Mesothelial cell of epicardium (in vitro differentiated cells): ENCODE results near the gene EHMT1. TPM values are rescaled to one million over a fixed set of nuclear protein-coding genes. Genes with fewer than 3 reads are reported as not detected.

ENCODE experiments used
- DNase-seq, 2 experiments: peaks; one replicate each; pipeline ENCODE4 v3.0.0; 2021; ENCODE audit warnings: low spot score in 2 of 2; ENCODE audit not compliant: unreplicated experiment in 2 of 2
- H3K27ac Mint-ChIP-seq: 2 replicates; pipeline ENCODE4 v1.8.0; 2021; ENCODE audit warnings: mixed read lengths
- H3K27me3 Mint-ChIP-seq: 2 replicates; pipeline ENCODE4 v1.8.0; 2021; ENCODE audit warnings: low read depth, mixed read lengths
- H3K36me3 Mint-ChIP-seq: 2 replicates; pipeline ENCODE4 v1.8.0; 2021; ENCODE audit warnings: mixed read lengths
- H3K4me1 Mint-ChIP-seq: 2 replicates; pipeline ENCODE4 v1.8.0; 2021; ENCODE audit warnings: mixed read lengths
- H3K4me3 Mint-ChIP-seq: 2 replicates; pipeline ENCODE4 v1.8.0; 2021; ENCODE audit warnings: mild to moderate bottlenecking, moderate library complexity, mixed read lengths
- H3K9me3 Mint-ChIP-seq: 2 replicates; pipeline ENCODE4 v1.8.0; 2021; ENCODE audit warnings: mixed read lengths
- total RNA-seq: library from RNA; stranded (reverse); gene quantifications from 3 replicates; pipeline ENCODE4 v1.2.1, GENCODE V29; 2021
- TF ChIP-seq, protein P1 (sequence below): fragments of 200-600 bp; sonication (generic); IDR thresholded peaks from one replicate; pipeline ENCODE4 v1.5.0; 2021; ENCODE audit warnings: antibody characterized with exemption; ENCODE audit not compliant: unreplicated experiment

Gene EHMT1
- total RNA-seq, 1 donor from 2014 or later = 147 TPM

DNA sequence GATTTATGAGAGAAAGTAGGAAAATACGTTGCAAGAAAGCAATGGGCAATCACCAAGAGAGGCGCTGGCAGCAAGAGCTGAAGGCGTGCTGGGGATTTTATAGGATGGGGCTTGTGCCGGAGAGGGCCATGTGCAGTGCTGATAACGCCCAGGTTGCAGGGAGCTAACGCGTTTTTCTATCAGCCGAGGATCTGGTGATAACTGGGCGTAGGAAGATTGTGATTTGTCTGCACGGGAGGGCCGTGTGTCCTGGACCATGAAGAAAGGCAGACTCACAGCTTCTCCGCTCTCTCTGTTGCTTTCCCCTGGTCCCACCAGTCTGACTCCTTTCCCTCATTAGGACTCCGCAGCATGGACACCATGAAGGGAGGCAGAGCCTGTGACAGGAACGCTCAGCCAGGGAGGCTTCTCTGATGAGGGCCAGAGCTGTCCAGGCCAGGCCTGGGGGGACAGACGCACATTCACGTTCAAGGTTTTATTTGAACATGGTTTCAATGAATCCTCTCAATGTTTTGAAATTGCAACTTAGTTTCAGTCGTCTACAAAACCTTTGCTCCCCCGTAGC is 246.9 kb downstream of the EHMT1 start:
- Mint-ChIP-seq H3K27me3 (peaks cover 23% of the 10 kb centered on the region), H3K4me3 (no peak overlapping the region), H3K27ac (no peak overlapping the region), H3K36me3 (no peaks in the 10 kb centered on the region), H3K4me1 (no peaks in the 10 kb centered on the region), H3K9me3 (peaks cover 12% of the 10 kb centered on the region)
- TF ChIP-seq, protein P1, sequence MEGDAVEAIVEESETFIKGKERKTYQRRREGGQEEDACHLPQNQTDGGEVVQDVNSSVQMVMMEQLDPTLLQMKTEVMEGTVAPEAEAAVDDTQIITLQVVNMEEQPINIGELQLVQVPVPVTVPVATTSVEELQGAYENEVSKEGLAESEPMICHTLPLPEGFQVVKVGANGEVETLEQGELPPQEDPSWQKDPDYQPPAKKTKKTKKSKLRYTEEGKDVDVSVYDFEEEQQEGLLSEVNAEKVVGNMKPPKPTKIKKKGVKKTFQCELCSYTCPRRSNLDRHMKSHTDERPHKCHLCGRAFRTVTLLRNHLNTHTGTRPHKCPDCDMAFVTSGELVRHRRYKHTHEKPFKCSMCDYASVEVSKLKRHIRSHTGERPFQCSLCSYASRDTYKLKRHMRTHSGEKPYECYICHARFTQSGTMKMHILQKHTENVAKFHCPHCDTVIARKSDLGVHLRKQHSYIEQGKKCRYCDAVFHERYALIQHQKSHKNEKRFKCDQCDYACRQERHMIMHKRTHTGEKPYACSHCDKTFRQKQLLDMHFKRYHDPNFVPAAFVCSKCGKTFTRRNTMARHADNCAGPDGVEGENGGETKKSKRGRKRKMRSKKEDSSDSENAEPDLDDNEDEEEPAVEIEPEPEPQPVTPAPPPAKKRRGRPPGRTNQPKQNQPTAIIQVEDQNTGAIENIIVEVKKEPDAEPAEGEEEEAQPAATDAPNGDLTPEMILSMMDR = no peak
- no peak for DNase-seq

DNA sequence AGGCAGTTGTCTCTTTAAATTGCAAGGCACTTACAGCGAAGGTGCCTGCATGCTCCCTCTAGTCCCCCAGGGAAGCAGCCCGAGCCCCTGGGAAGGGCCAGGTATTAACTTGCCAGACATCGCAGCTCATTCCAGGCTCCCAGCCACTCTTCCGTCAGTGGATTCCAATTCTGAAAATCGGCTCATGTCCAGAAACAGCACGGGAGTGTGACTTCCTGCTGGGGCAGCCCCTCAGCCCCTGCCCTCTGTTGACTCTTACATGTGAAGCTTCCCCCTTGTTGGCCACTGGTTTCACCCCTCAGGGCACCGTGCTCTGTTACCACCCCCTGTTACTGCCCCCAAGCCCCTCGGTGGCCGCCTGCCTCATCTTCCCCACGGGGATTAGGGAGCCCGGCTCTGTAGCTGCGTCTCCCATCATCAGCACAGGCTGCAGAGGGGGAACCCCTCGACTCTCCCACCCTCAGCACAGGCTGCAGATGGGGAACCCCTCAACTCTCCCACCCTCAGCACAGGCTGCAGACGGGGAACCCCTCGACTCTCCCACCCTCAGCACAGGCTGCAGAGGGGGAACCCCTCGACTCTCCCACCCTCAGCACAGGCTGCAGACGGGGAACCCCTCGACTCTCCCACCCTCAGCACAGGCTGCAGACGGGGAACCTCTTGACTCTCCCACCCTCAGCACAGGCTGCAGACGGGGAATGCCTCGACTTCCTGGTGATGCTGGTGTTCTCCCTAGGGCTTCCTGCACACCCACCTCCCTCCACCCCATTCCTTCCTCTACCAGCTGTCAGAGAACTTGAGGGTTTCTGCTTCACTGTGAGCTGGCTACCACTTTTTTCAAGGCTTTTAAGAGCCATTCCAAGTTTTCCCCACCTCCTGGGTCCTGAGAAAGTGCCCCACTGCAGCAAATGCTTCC is 247.7 kb downstream of the EHMT1 start:
- peaks cover 8% of the 10 kb centered on the region for H3K9me3 Mint-ChIP-seq
- H3K4me3 Mint-ChIP-seq = no peak overlapping the region
- no peak overlapping the region for H3K27ac Mint-ChIP-seq
- H3K36me3 Mint-ChIP-seq = no peaks in the 10 kb centered on the region
- DNase-seq = no peak
- peaks cover 27% of the 10 kb centered on the region for H3K27me3 Mint-ChIP-seq
- no peaks in the 10 kb centered on the region for H3K4me1 Mint-ChIP-seq
- TF ChIP-seq, protein P1 = no peak

DNA sequence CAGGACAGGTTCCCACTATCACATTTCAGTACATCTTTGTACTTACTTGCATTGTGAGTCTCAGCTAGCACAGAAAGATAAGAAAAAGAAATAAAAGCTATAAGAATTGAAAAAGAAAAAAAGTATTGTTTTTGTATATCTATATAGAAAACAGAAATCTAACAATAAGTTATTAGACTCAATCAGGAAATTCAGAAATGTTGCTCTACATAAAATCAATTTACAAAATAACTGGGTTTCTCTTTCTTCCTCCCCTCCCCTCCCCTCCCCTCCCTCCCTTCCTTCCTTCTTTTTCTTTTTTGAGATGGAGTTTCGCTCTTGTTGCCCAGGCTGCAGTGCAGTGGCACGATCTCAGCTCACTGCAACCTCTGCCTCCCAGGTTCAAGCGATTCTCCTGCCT is 251.6 kb downstream of the EHMT1 start:
- Mint-ChIP-seq H3K27me3 (peaks cover 60% of the 10 kb centered on the region), H3K36me3 (no peaks in the 10 kb centered on the region), H3K4me3 (no peak overlapping the region), H3K27ac (no peak overlapping the region), H3K4me1 (no peaks in the 10 kb centered on the region), H3K9me3 (peaks cover 8% of the 10 kb centered on the region)
- DNase-seq = no peak
- TF ChIP-seq, protein P1 = no peak

DNA sequence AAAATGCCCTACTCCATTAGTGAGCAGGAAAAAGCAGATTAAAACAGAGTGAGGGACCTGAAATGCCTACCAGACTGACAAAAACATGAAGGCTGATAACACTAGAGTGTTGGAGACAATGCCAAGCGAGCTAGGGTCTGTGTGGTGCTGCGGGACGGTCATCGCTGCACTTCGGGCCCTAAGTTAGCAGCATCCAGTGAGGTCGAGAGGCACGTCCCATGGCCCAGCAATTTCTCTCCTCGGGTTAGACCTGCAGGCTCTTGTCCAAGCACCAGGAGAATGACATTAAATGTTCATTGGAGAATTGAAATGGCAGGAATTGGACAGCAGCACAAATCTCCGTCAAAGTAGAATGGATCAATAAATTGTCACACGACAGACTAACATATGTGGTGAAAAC is 253.5 kb downstream of the EHMT1 start:
- Mint-ChIP-seq H3K27ac (no peak overlapping the region), H3K27me3 (peaks cover 73% of the 10 kb centered on the region)
- TF ChIP-seq, protein P1 = no peak

DNA sequence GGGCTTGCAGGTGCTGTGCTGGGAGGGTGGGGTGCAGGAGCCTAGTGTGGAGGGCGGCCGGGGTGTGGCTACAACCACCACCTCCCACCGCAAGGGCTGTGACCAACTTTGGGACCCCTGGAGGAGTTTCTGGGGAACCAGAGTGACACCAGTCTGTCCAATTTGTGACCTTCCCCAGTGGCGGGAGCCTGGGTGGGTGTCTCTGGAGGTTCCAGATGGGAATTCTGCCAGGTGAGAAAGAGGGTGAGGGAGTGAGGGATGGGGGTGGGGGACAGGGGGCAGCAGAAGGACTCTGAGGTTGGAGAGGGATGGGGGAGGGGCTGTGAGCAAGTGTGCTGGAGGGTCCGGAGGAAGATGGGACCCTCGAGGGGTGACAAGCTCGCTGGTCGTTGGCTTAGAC is 254.6 kb downstream of the EHMT1 start:
- peaks cover 62% of the 10 kb centered on the region for H3K27me3 Mint-ChIP-seq
- H3K9me3 Mint-ChIP-seq = peaks cover 5% of the 10 kb centered on the region
- TF ChIP-seq, protein P1 = no peak
- H3K36me3 Mint-ChIP-seq = peaks cover 2% of the 10 kb centered on the region
- DNase-seq = no peak
- no peak overlapping the region for H3K4me3 Mint-ChIP-seq
- peaks cover 2% of the 10 kb centered on the region for H3K4me1 Mint-ChIP-seq
- no peak overlapping the region for H3K27ac Mint-ChIP-seq

More for the DNA sequence above, 253.5 kb downstream of the EHMT1 start:
- Mint-ChIP-seq H3K4me3 (no peak overlapping the region), H3K9me3 (peaks cover 10% of the 10 kb centered on the region), H3K4me1 (peaks cover 2% of the 10 kb centered on the region), H3K36me3 (peaks cover 2% of the 10 kb centered on the region)
- DNase-seq = no peak
